Upper lobe of left lung (tissue), 6 donors: ENCODE measurements around the gene POTEF. TPM values are rescaled to one million over a fixed set of nuclear protein-coding genes. Genes with fewer than 3 reads are reported as not detected.
"Not testable (repeated sequence)": the region's sequence is repeated elsewhere in the genome, so short reads cannot be mapped to it uniquely, and the experiment has no call there.

Experiments
- ATAC-seq, 2 donors: fragments of 200-7000 bp; cut with Tn5 transposase; one replicate each; pipeline ENCODE4 v1.9.1; 2022; ENCODE audit warnings: mild to moderate bottlenecking in 2 of 2, moderate library complexity in 2 of 2; ENCODE audit not compliant: low FRiP score in 2 of 2
- DNase-seq, 2 donors: peaks; one replicate each; pipeline ENCODE4 v3.0.0-alpha.2; 2019 to 2020
- H3K27ac ChIP-seq, 4 donors: fragments of 200-600 bp; sonication (generic); one replicate each; pipeline ENCODE4 v1.5.1; 2016 to 2019
- H3K27me3 ChIP-seq, 4 donors: fragments of 200-600 bp; sonication (generic); one replicate each; pipeline ENCODE4 v1.5.1; 2017 to 2019
- H3K36me3 ChIP-seq, 4 donors: fragments of 200-600 bp; sonication (generic); one replicate each; pipeline ENCODE4 v1.5.1; 2016 to 2019
- H3K4me1 ChIP-seq, 4 donors: fragments of 200-600 bp; sonication (generic); one replicate each; pipeline ENCODE4 v1.5.1; 2018 to 2019
- H3K4me3 ChIP-seq, 4 donors: fragments of 200-600 bp; sonication (generic); one replicate each; pipeline ENCODE4 v1.5.1; 2017 to 2019; ENCODE audit warnings: mild to moderate bottlenecking in 2 of 4, moderate library complexity in 1 of 4
- H3K9me3 ChIP-seq, 4 donors: fragments of 200-600 bp; sonication (generic); one replicate each; pipeline ENCODE4 v1.5.1; 2018 to 2019
- EP300 ChIP-seq, 4 donors: sonication (generic); formaldehyde crosslinking; IDR thresholded peaks; one replicate each; pipeline ENCODE4 v1.5.1; 2017; ENCODE audit warnings: antibody characterized with exemption in 4 of 4, control low read depth in 2 of 4
- POLR2A ChIP-seq, 4 donors: fragments of 450-650 bp; IDR thresholded peaks; one replicate each; pipeline ENCODE4 v1.5.1; 2016 to 2017; ENCODE audit warnings: antibody characterized with exemption in 4 of 4, mild to moderate bottlenecking in 2 of 4
- POLR2AphosphoS5 ChIP-seq, 2 donors: sonication (generic); formaldehyde crosslinking; IDR thresholded peaks; one replicate each; pipeline ENCODE4 v1.5.1; 2017; ENCODE audit warnings: antibody characterized with exemption in 2 of 2
- WGBS, 2 donors: methylation state at CpG; one replicate each; pipeline ENCODE4 v1.1.5; 2017 to 2018; 5-methylcytosine and 5-hydroxymethylcytosine counted together
- total RNA-seq, 6 donors: library from RNA; depleted of rRNA in 4 of 6; stranded (reverse); fragments of >200 nt in 4 of 6; gene quantifications; one replicate each; pipeline versions ENCODE4 v1.1.0 to v1.2.1, GENCODE V29; 2016 to 2021
- TF ChIP-seq, protein P1 (sequence below), 6 experiments: fragments of 450-650 bp in 4 of 6; fragments of 200-600 bp in 2 of 6; sonication (generic) in 2 of 6; IDR thresholded peaks; one replicate each; pipeline ENCODE4 v1.5.1; 2016 to 2019; ENCODE audit warnings: antibody characterized with exemption in 6 of 6
- donor health status: DM: no; HTN: no; CAD: no; lungs with moderate emphysema.
- donor health status: DM: no; HTN: yes; CAD: no; lungs with severe emphysema.

The POTEF gene
- total RNA-seq, 6 donors from 2014 or later = not detected

GRCh38 chr2:130160838-130161705 is 32.0 kb upstream of the POTEF start:
- peaks cover 9 to 73% (median 48%) of the 10 kb centered on the region in 4 donors for H3K36me3 ChIP-seq
- peak in 1 of 2 donors; percentile 71 for DNase-seq
- not testable (repeated sequence) for H3K4me1 ChIP-seq, H3K9me3 ChIP-seq, H3K27me3 ChIP-seq, H3K4me3 ChIP-seq, ATAC-seq, H3K27ac ChIP-seq
- WGBS, 2 donors = 87 to 90% methylated on average over 23 of the region's 25 CpGs

DNA sequence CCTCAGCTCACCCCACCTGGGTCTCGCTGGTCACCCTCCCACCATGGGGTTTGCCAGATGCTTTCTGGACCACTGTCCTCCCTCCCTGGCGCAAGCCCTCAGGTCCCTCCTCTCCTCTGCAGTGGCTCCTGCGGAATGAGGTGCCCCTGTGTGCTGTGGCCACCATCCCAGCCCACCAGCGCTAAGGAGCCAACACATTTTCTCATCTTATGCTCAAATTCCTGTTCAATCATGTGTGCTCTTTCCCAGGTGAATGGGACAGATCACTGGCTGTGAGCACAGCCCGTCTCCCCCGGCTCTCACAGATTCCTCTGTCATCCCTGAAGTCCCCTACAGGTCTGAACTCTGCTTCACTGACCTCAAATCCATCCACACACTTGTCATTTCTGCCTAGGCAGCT is 31.1 kb upstream of the POTEF start:
- no peak for ATAC-seq
- Histone ChIP-seq H3K27ac (no peak overlapping the region), H3K36me3 (peaks cover 9 to 69% (median 44%) of the 10 kb centered on the region in 4 donors), H3K9me3 (no peaks in the 10 kb centered on the region), H3K27me3 (no peaks in the 10 kb centered on the region), H3K4me3 (no peak overlapping the region), H3K4me1 (no peaks in the 10 kb centered on the region)
- no peak for DNase-seq
- 99 to 100% methylated on average over 6 of the region's 6 CpGs for WGBS, 2 donors
- TF ChIP-seq EP300 (IDR thresholded peaks at IDR 0.05) (no peak), POLR2A (IDR thresholded peaks at IDR 0.05) (no peak)

DNA sequence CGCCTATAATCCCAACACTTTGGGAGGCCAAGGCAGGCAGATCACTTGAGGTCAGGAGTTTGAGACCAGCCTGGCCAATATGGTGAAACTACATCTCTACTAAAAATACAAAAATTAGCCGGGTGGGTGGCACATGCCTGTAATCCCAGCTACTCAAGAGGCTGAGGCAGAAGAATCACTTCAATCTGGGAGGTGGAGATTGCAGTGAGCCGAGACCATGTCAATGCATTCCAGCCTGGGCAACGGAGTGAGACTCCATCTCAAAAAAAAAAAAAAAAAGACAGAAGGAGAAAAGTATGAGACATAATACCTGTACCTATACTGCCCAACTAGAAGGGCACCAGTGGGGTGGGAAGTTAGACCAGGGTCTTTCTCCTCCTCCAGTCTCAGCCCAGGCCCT is 30.4 kb upstream of the POTEF start:
- not testable (repeated sequence) for H3K4me1 ChIP-seq, ATAC-seq, H3K27me3 ChIP-seq, H3K9me3 ChIP-seq, H3K4me3 ChIP-seq, H3K27ac ChIP-seq, DNase-seq
- 95 to 96% methylated on average over 4 of the region's 4 CpGs for WGBS, 2 donors
- H3K36me3 ChIP-seq = peaks cover 9 to 69% (median 44%) of the 10 kb centered on the region in 4 donors

DNA sequence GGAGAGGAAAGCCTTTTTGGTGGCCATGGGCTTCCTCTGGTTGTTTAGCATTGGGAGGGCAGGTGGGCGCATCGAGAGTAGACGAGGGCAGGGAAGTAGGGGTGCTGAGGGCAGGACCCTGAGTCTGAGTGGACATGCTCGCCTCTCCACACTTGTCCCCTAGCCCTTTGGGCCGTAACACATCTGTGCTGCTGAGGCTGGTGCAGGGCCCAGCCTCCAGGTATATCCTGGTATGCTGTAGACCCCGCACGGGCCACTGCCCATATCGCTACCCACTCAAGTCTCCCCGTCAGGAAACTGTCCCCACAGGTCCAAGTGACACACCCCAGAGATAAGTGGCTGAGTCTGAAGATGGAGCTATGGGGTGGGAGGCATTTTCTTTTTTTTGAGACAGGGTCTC is 29.6 kb upstream of the POTEF start:
- Histone ChIP-seq H3K36me3 (peaks cover 2 to 69% (median 42%) of the 10 kb centered on the region in 4 donors), H3K27me3 (no peaks in the 10 kb centered on the region), H3K27ac (no peak overlapping the region), H3K4me1 (no peaks in the 10 kb centered on the region), H3K9me3 (no peaks in the 10 kb centered on the region), H3K4me3 (no peak overlapping the region)
- ATAC-seq (no peak), DNase-seq (peak in 1 of 2 donors; percentile 29)
- no peak for TF ChIP-seq POLR2A (IDR thresholded peaks at IDR 0.05)
- no peak for TF ChIP-seq POLR2AphosphoS5 (IDR thresholded peaks at IDR 0.05)
- no peak for TF ChIP-seq EP300 (IDR thresholded peaks at IDR 0.05)
- TF ChIP-seq, protein P1, sequence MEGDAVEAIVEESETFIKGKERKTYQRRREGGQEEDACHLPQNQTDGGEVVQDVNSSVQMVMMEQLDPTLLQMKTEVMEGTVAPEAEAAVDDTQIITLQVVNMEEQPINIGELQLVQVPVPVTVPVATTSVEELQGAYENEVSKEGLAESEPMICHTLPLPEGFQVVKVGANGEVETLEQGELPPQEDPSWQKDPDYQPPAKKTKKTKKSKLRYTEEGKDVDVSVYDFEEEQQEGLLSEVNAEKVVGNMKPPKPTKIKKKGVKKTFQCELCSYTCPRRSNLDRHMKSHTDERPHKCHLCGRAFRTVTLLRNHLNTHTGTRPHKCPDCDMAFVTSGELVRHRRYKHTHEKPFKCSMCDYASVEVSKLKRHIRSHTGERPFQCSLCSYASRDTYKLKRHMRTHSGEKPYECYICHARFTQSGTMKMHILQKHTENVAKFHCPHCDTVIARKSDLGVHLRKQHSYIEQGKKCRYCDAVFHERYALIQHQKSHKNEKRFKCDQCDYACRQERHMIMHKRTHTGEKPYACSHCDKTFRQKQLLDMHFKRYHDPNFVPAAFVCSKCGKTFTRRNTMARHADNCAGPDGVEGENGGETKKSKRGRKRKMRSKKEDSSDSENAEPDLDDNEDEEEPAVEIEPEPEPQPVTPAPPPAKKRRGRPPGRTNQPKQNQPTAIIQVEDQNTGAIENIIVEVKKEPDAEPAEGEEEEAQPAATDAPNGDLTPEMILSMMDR (IDR thresholded peaks at IDR 0.05) = no peak
- WGBS, 2 donors = 85 to 89% methylated on average over 8 to 9 of the region's 9 CpGs

GRCh38 chr2:130157825-130158514 is 28.9 kb upstream of the POTEF start:
- not testable (repeated sequence) for H3K27me3 ChIP-seq, H3K27ac ChIP-seq, DNase-seq, H3K4me1 ChIP-seq, H3K9me3 ChIP-seq, H3K4me3 ChIP-seq, ATAC-seq
- 70 to 76% methylated on average over 13 of the region's 13 CpGs for WGBS, 2 donors
- H3K36me3 ChIP-seq = peaks cover 0 to 71% (median 41%) of the 10 kb centered on the region in 4 donors

GRCh38 chr2:130157354-130157753 is 28.3 kb upstream of the POTEF start:
- H3K27ac ChIP-seq, H3K9me3 ChIP-seq, H3K27me3 ChIP-seq, ATAC-seq, H3K4me1 ChIP-seq, H3K4me3 ChIP-seq: not testable (repeated sequence)
- H3K36me3 ChIP-seq = peaks cover 0 to 71% (median 40%) of the 10 kb centered on the region in 4 donors
- WGBS, 2 donors = 79% methylated on average over 11 of the region's 12 CpGs; no CpG with 5 or more reads in 1 of the 2 donors
- peak in 1 of 2 donors; percentile 62 for DNase-seq

DNA sequence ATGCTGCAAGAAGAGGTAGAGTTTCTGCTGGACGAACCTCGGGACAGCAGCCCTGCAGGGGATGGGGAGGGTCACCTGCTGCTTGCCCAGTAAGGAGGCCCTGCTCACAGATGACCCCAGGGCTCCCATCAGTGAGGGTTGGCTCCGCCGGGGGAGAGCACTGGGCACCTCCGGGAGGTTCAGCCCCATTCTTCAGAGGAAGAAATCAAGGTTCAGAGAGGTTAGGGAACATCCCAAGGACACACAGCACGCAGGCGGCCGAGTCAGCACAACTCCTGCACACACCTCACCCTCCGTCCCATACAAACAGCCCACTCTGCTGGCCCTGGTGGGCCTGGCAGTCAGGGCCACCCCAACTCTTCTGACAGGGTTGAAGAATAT is 27.6 kb upstream of the POTEF start:
- ATAC-seq (no peak), DNase-seq (peak in 1 of 2 donors; percentile 50)
- no peaks in the 10 kb centered on the region for H3K4me1 ChIP-seq
- H3K36me3 ChIP-seq = peaks cover 0 to 78% (median 45%) of the 10 kb centered on the region in 4 donors
- H3K9me3 ChIP-seq = no peaks in the 10 kb centered on the region
- no peak overlapping the region for H3K4me3 ChIP-seq
- no peaks in the 10 kb centered on the region for H3K27me3 ChIP-seq
- no peak for TF ChIP-seq EP300 (IDR thresholded peaks at IDR 0.05)
- TF ChIP-seq POLR2AphosphoS5 (IDR thresholded peaks at IDR 0.05) = no peak
- TF ChIP-seq POLR2A (IDR thresholded peaks at IDR 0.05) = no peak
- TF ChIP-seq, protein P1 (IDR thresholded peaks at IDR 0.05) = no peak
- H3K27ac ChIP-seq = no peak overlapping the region
- WGBS, 2 donors = 91 to 95% methylated on average over 7 to 9 of the region's 9 CpGs
